ENCODE data around the gene DRD4. TPM values are rescaled to one million over a fixed set of nuclear protein-coding genes. Genes with fewer than 3 reads are reported as not detected.
A peak's percentile ranks its signal among the peaks of the same experiment; 100 is the strongest.

DRD4 gene
- polyA plus RNA-seq, 4 donors, result 0.51 to 1.4 (median 1.1) TPM

DNA sequence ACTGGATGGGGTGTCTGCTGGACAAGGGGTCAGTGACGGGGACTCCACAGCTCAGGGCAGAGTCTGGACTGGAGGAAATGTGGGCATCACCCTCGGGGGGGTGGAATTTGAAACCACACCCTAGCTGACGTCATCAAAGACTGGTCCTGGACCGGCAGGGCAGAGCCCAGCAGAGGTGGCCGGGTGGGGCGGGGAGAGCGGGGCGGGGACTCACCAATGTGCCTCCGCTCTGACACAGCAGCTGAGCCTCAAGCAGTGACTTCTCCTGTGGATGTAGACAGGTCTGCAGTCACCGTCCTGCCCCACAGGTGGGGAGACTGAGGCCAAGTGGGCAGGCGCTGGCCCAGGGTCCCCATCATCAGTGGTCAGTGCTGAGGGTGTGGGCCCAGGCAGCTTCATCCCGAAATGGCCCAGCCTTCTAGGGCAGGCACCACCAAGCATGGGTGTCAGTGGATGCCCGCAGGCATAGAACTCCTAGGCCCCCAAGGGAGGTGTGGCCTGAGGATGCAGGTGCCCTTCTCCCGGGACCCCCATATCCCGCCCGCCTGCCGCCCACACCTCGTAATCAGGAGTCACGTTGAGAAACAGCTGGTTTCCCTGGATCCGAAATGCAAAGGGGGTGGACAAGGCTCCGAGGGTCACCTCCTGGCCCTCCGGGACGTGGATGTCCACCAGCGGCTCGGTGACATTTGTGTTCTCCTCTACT lies 12.9 kb upstream of the DRD4 start:
- DNase-seq, result peak; percentile 88 to 96
- peak overlapping the region; percentile 80 to 97 (median 94) for H3K27ac ChIP-seq (ENCODE audit: low read depth in 1 of 3, low read length in 2 of 3)

DNA sequence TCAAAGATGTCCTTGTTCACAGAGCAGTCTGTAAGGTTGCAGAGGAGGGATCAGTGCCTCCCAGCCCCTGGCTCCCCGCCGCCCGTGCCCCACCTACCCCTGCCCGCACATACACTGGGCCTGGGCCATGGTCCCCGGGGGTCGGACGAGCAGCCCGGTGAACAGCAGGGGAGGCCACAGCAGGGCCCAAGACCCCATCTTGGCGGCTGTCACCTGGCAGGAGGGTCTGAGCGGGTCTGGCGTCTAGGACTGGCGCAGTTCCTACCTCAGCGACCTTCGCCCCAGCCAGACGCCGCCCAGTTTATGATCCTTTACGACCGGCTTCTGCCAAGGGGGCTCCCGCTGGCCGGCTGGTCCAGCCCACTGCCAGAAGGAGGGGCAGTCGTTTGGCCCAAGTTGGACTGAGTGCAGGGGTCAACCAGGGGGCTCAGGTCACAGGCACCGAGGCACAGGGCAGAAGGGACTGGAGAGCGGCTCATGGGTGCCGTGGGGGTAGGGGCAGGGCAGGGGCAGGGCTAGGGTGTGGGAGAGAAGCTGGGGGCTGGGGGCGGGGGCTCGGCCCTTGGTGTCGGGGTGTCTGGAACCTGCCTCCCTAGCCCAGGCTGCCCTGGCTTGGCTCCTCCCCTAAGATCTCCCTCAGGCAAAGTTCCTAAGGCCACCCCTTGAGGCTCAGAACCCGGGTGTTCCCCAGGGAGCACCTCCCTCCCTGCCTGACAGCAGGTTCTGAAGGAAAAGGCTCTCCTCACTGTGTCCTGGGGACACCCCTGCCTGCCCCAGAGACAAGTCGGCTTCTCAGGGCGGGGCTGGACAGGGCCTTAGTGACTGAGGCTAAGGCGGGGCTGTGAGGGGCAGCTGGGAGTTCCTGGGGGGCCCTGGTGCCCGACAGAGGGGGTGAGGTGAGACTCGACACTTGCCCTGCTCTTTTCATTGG lies 12.1 kb upstream of the DRD4 start, which contains the start of gene CDHR5:
Gene CDHR5 (minus strand): TSS at position 251 of the 931 bp plus-strand sequence. CDS start 53 bp downstream, at position 198.
- peak within 1 kb of the TSS; percentile 17 to 81 (median 52) for H3K4me3 ChIP-seq (ENCODE audit: low read depth in 1 of 3, low read length in 3 of 3)
- DNase-seq, result peak; percentile 95 to 97
- WGBS, 3 donors, result 15 to 61% (median 35%) methylated on average over 28 to 33 of the region's 33 CpGs
- H3K36me3 ChIP-seq (ENCODE audit: control insufficient read depth in 3 of 3, insufficient read depth in 2 of 3, low read depth in 1 of 3, low read length in 3 of 3), result peaks cover 0 to 46% (median 6%) of the 10 kb centered on the region in 3 donors
- H3K9me3 ChIP-seq (ENCODE audit: control insufficient read depth in 2 of 2, insufficient read depth in 1 of 2, low read depth in 1 of 2, low read length in 1 of 2), result peaks cover 0 to 3% of the 10 kb centered on the region in 2 donors
- FAIRE-seq, result no peak
- peaks cover 0 to 33% (median 0%) of the 10 kb centered on the region in 3 donors for H3K4me1 ChIP-seq (ENCODE audit: control insufficient read depth in 3 of 3, insufficient read depth in 2 of 3, low read depth in 1 of 3, low read length in 2 of 3)
- no peaks in the 10 kb centered on the region for H3K27me3 ChIP-seq (ENCODE audit: control insufficient read depth in 3 of 3, insufficient read depth in 3 of 3, low read length in 3 of 3)
- H3K27ac ChIP-seq (ENCODE audit: low read depth in 1 of 3, low read length in 2 of 3), result peak within 1 kb of the TSS; percentile 80 to 97 (median 94)

More for the DNA sequence above, 12.9 kb upstream of the DRD4 start:
- no peak for FAIRE-seq
- Histone ChIP-seq H3K4me1 (ENCODE audit: control insufficient read depth in 3 of 3, insufficient read depth in 2 of 3, low read depth in 1 of 3, low read length in 2 of 3) (peaks cover 0 to 33% (median 0%) of the 10 kb centered on the region in 3 donors), H3K9me3 (ENCODE audit: control insufficient read depth in 2 of 2, insufficient read depth in 1 of 2, low read depth in 1 of 2, low read length in 1 of 2) (peaks cover 0 to 3% of the 10 kb centered on the region in 2 donors), H3K36me3 (ENCODE audit: control insufficient read depth in 3 of 3, insufficient read depth in 2 of 3, low read depth in 1 of 3, low read length in 3 of 3) (peaks cover 0 to 53% (median 6%) of the 10 kb centered on the region in 3 donors), H3K27me3 (ENCODE audit: control insufficient read depth in 3 of 3, insufficient read depth in 3 of 3, low read length in 3 of 3) (no peaks in the 10 kb centered on the region), H3K4me3 (ENCODE audit: low read depth in 1 of 3, low read length in 3 of 3) (peak overlapping the region; percentile 17 to 81 (median 52))
- 15 to 63% (median 44%) methylated on average over 22 to 25 of the region's 25 CpGs for WGBS, 3 donors

DNA sequence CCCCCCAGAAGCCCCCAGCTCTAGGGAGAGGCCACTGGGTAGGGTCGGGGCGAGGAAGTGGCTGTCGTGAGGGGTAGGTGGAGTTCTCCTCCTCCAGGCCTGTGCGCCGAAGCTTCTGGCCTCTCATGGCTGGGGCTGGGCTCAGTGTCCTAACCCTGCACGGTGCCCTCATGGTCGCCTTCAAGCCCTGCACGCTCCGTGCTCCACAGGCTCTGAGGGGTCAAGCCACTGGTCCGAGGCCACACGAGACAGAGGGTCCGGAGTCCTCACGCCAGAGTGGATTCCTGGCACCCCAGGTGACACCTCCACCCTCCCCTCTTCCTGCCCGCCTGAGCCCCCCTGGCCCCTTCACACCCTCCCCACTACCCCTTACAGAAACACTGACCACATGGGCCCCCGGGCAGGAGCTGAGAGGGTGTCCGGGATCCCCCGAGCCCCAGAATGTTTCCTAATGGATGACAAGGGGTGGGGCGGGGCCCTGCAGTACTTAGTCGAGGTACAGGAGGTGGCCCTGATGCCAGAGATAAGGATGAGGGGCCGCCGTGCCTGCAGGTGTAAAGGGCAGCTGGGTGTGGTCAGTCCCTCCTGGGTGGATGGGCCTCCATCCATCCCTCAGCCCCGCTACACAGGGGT lies 11.3 kb upstream of the DRD4 start:
- Histone ChIP-seq H3K9me3 (ENCODE audit: control insufficient read depth in 2 of 2, insufficient read depth in 1 of 2, low read depth in 1 of 2, low read length in 1 of 2) (peaks cover 0 to 3% of the 10 kb centered on the region in 2 donors), H3K36me3 (ENCODE audit: control insufficient read depth in 3 of 3, insufficient read depth in 2 of 3, low read depth in 1 of 3, low read length in 3 of 3) (peaks cover 0 to 38% (median 6%) of the 10 kb centered on the region in 3 donors), H3K4me3 (ENCODE audit: low read depth in 1 of 3, low read length in 3 of 3) (peak overlapping the region in 2 of 3 donors; percentile 52 to 81), H3K4me1 (ENCODE audit: control insufficient read depth in 3 of 3, insufficient read depth in 2 of 3, low read depth in 1 of 3, low read length in 2 of 3) (peaks cover 0 to 33% (median 0%) of the 10 kb centered on the region in 3 donors), H3K27ac (ENCODE audit: low read depth in 1 of 3, low read length in 2 of 3) (peak overlapping the region; percentile 80 to 97 (median 94)), H3K27me3 (ENCODE audit: control insufficient read depth in 3 of 3, insufficient read depth in 3 of 3, low read length in 3 of 3) (no peaks in the 10 kb centered on the region)
- WGBS, 3 donors, result 16 to 57% (median 37%) methylated on average over 19 to 22 of the region's 22 CpGs
- FAIRE-seq (no peak), DNase-seq (peak; percentile 86 to 87)

DNA sequence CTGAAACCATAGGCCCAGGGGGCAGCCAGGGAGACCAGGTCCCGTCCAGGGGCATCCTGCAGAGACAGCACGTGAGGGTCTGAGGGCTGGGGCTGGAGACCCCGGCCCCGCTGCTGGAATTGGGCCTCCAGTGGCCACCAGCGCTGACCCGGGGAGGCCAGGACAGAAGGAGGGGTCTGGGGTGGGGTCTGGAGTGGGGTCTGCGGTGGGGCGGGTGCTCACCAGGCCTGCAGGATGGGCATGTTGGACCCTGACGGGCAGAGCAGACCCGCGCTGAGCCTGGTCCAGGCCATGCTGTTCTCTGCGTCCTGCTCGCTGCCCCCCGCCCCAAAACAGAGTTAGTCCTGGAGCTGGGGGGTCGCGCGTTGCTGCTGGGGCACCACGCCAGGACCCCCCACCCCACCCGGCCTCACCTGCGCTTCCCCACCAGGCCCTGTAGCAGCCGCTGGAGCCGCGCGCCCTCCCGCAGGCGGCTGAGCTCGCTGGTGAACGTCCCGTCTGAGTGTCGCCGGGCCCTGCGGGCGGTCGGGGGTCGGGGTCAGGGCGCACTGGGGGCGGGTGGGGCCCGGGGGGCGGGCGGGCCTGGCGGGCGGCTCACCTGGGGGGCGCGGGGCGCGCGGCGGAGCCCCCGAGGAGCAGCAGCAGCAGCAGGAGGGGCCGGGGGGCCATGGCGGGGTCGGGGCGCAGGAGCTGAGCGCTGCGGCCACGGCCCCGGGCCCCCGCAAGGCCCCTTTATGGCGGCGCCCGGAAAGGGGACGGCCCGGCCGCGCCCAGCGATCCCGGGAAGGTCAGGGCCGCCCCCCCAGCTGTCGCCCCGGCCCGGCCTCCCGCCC lies 10.4 kb upstream of the DRD4 start, which contains the start of gene SCT:
Gene SCT (minus strand): TSS at position 707 of the 833 bp plus-strand sequence. CDS start 38 bp downstream, at position 669.
- H3K4me1 ChIP-seq (ENCODE audit: control insufficient read depth in 3 of 3, insufficient read depth in 2 of 3, low read depth in 1 of 3, low read length in 2 of 3), result peaks cover 0 to 25% (median 0%) of the 10 kb centered on the region in 3 donors
- WGBS, 3 donors, result 6 to 12% (median 8%) methylated on average over 24 to 72 of the region's 72 CpGs
- peaks cover 0 to 3% of the 10 kb centered on the region in 2 donors for H3K9me3 ChIP-seq (ENCODE audit: control insufficient read depth in 2 of 2, insufficient read depth in 1 of 2, low read depth in 1 of 2, low read length in 1 of 2)
- H3K27me3 ChIP-seq (ENCODE audit: control insufficient read depth in 3 of 3, insufficient read depth in 3 of 3, low read length in 3 of 3), result no peaks in the 10 kb centered on the region
- DNase-seq (peak in 1 of 2 donors; percentile 56), FAIRE-seq (no peak)
- H3K36me3 ChIP-seq (ENCODE audit: control insufficient read depth in 3 of 3, insufficient read depth in 2 of 3, low read depth in 1 of 3, low read length in 3 of 3), result peaks cover 0 to 29% (median 0%) of the 10 kb centered on the region in 3 donors
- peak within 1 kb of the TSS in 2 of 3 donors; percentile 17 to 52 for H3K4me3 ChIP-seq (ENCODE audit: low read depth in 1 of 3, low read length in 3 of 3)
- peak within 1 kb of the TSS in 1 of 3 donors; percentile 80 for H3K27ac ChIP-seq (ENCODE audit: low read depth in 1 of 3, low read length in 2 of 3)

DNA sequence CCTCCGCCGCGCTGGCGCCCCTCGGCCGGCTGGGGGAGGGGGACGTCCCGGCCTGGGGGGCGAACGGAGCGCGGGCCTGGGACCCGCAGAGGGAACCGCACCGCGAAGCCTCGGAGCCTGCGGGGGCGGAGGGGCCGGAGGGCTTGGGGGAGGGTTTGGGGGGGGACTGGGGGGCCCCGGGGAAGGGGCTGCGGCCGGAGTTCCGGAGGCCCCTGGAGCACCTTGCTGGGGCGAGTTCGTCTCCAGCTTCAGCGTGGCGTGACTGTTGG lies 9.8 kb upstream of the DRD4 start:
- Histone ChIP-seq H3K9me3 (ENCODE audit: control insufficient read depth in 2 of 2, insufficient read depth in 1 of 2, low read depth in 1 of 2, low read length in 1 of 2) (peaks cover 0 to 3% of the 10 kb centered on the region in 2 donors), H3K27ac (ENCODE audit: low read depth in 1 of 3, low read length in 2 of 3) (no peak overlapping the region), H3K4me3 (ENCODE audit: low read depth in 1 of 3, low read length in 3 of 3) (peak overlapping the region in 1 of 3 donors; percentile 17), H3K4me1 (ENCODE audit: control insufficient read depth in 3 of 3, insufficient read depth in 2 of 3, low read depth in 1 of 3, low read length in 2 of 3) (peaks cover 0 to 20% (median 0%) of the 10 kb centered on the region in 3 donors), H3K36me3 (ENCODE audit: control insufficient read depth in 3 of 3, insufficient read depth in 2 of 3, low read depth in 1 of 3, low read length in 3 of 3) (peaks cover 0 to 23% (median 0%) of the 10 kb centered on the region in 3 donors), H3K27me3 (ENCODE audit: control insufficient read depth in 3 of 3, insufficient read depth in 3 of 3, low read length in 3 of 3) (no peaks in the 10 kb centered on the region)
- FAIRE-seq (no peak), DNase-seq (no peak)
- 15 to 60% (median 33%) methylated on average over 1 to 28 of the region's 28 CpGs for WGBS, 3 donors

DNA sequence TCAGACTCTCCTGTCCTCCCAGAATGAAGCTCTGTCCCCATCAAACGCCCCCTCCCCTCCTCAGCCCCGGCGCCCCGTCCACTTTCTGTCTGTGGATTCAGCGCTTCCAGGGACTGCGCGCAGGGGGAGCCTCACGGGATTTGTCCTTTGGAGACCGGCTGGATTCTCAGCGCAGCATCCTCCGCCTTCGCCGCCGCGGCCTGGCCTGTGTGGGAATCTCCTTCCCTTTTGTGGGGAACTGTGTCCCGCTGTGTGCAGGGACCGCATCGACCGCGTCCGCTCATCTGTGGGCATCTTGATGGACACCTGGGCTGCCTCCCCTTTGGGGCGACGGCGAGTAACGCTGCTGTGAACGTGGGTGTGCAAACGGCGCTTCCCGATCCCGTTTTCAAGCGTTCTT lies 9.0 kb upstream of the DRD4 start:
- Histone ChIP-seq H3K36me3 (ENCODE audit: control insufficient read depth in 3 of 3, insufficient read depth in 2 of 3, low read depth in 1 of 3, low read length in 3 of 3) (peaks cover 0 to 18% (median 0%) of the 10 kb centered on the region in 3 donors), H3K27ac (ENCODE audit: low read depth in 1 of 3, low read length in 2 of 3) (no peak overlapping the region), H3K9me3 (ENCODE audit: control insufficient read depth in 2 of 2, insufficient read depth in 1 of 2, low read depth in 1 of 2, low read length in 1 of 2) (peaks cover 0 to 3% of the 10 kb centered on the region in 2 donors), H3K4me3 (ENCODE audit: low read depth in 1 of 3, low read length in 3 of 3) (no peak overlapping the region), H3K27me3 (ENCODE audit: control insufficient read depth in 3 of 3, insufficient read depth in 3 of 3, low read length in 3 of 3) (no peaks in the 10 kb centered on the region), H3K4me1 (ENCODE audit: control insufficient read depth in 3 of 3, insufficient read depth in 2 of 3, low read depth in 1 of 3, low read length in 2 of 3) (peaks cover 0 to 20% (median 0%) of the 10 kb centered on the region in 3 donors)
- no peak for FAIRE-seq
- WGBS, 3 donors, result 93 to 96% (median 94%) methylated on average over 31 of the region's 31 CpGs
- no peak for DNase-seq

DNA sequence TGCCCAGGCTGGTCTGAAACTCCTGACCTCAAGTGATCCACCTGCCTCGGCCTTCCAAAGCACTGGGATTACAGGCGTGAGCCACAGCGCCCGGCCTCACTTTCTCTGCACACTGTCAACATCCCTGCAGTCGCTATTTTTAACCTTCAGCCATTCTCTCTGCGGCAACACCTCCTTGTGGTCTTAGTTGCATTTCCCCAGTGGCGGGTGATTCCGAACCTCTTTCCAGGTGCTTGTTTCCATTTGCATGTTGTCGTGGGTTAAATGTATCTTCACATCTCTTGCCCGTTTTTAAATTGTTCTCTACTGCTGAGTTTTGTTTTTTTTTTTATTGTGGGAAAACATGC lies 7.9 kb upstream of the DRD4 start:
- whole genome bisulfite sequencing, 3 donors, result 42 to 59% (median 56%) methylated on average over 10 of the region's 10 CpGs
- H3K4me3 ChIP-seq (ENCODE audit: low read depth in 1 of 3, low read length in 3 of 3), result no peak overlapping the region
- peaks cover 0 to 7% (median 0%) of the 10 kb centered on the region in 3 donors for H3K36me3 ChIP-seq (ENCODE audit: control insufficient read depth in 3 of 3, insufficient read depth in 2 of 3, low read depth in 1 of 3, low read length in 3 of 3)
- H3K4me1 ChIP-seq (ENCODE audit: control insufficient read depth in 3 of 3, insufficient read depth in 2 of 3, low read depth in 1 of 3, low read length in 2 of 3), result peaks cover 0 to 12% (median 0%) of the 10 kb centered on the region in 3 donors
- DNase-seq (peak in 1 of 2 donors; percentile 48), FAIRE-seq (no peak)
- no peaks in the 10 kb centered on the region for H3K27me3 ChIP-seq (ENCODE audit: control insufficient read depth in 3 of 3, insufficient read depth in 3 of 3, low read length in 3 of 3)
- no peak overlapping the region for H3K27ac ChIP-seq (ENCODE audit: low read depth in 1 of 3, low read length in 2 of 3)
- H3K9me3 ChIP-seq (ENCODE audit: control insufficient read depth in 2 of 2, insufficient read depth in 1 of 2, low read depth in 1 of 2, low read length in 1 of 2), result peaks cover 0 to 3% of the 10 kb centered on the region in 2 donors
